Measurements from ENCODE around the gene PLCG1.

DNA sequence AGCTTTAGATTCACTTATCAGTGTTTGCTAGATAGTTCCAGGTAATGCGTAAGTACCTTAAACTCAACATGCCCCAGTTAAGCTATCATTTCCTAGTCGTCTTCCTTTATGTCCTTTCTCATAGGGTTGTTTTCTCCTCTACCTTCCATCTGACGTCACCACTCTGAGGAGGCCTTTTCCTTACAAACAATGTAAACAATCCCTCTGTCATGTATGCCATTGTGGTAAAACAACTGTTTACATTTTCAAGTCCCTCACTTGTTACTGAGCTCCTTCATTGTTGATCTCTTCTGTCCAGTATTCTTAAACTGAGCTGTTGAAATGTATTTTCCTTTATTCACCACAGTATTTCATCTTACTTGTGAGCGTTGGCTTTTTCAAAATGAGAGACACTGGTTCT, 45.4 kb upstream of the PLCG1 start:
- TF ChIP-seq, protein P1, sequence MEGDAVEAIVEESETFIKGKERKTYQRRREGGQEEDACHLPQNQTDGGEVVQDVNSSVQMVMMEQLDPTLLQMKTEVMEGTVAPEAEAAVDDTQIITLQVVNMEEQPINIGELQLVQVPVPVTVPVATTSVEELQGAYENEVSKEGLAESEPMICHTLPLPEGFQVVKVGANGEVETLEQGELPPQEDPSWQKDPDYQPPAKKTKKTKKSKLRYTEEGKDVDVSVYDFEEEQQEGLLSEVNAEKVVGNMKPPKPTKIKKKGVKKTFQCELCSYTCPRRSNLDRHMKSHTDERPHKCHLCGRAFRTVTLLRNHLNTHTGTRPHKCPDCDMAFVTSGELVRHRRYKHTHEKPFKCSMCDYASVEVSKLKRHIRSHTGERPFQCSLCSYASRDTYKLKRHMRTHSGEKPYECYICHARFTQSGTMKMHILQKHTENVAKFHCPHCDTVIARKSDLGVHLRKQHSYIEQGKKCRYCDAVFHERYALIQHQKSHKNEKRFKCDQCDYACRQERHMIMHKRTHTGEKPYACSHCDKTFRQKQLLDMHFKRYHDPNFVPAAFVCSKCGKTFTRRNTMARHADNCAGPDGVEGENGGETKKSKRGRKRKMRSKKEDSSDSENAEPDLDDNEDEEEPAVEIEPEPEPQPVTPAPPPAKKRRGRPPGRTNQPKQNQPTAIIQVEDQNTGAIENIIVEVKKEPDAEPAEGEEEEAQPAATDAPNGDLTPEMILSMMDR (optimal IDR thresholded peaks at IDR 0.05 in 1 of 3, IDR thresholded peaks at IDR 0.05 in 1 of 3, conservative IDR thresholded peaks at IDR 0.05 in 1 of 3; ENCODE audit: extremely low read depth in 1 of 3, insufficient read depth in 2 of 3, low read length in 3 of 3): no peak
- TF ChIP-seq EZH2 (IDR thresholded peaks at IDR 0.05; ENCODE audit: low read length): no peak
